HG02938 (cell line): Measurements from ENCODE around the gene LRP1.

Experiments used
- ATAC-seq: cut with Tn5 transposase; IDR thresholded peaks from one replicate; pipeline ENCODE4 v1.9.1; 2021; ENCODE audit warnings: mild to moderate bottlenecking, moderate library complexity; ENCODE audit not compliant: unreplicated experiment

The LRP1 gene

DNA sequence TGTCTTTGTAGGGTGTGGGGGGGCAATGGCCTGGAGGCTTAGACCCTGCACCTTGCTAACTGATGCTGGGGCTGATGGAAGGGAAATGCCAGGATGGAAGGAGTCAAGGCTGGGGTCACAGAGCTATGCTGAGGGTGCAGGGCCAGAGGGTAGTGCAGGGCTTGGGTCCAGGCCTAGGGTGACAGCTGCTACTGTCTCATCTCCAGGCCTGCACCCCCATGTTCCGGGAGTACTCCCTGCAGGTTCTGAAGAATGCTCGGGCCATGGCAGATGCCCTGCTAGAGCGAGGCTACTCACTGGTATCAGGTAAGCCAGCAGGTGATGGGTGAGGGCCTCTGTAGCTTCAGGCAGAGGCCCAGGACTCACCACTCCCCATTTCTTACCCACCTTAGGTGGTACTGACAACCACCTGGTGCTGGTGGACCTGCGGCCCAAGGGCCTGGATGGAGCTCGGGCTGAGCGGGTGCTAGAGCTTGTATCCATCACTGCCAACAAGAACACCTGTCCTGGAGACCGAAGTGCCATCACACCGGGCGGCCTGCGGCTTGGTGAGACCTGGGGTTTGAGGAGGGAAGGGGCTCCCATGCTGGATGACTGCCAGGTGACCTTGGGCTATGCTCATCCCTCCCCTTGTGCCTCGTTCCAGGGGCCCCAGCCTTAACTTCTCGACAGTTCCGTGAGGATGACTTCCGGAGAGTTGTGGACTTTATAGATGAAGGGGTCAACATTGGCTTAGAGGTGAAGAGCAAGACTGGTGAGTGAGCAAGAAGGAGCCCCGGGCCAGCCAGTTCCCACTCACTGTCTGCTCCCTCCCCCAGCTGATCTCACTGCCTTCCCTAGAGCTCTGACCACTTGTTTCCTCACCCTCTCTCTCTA, 105.3 kb downstream of the LRP1 start:
- no peak for ATAC-seq

DNA sequence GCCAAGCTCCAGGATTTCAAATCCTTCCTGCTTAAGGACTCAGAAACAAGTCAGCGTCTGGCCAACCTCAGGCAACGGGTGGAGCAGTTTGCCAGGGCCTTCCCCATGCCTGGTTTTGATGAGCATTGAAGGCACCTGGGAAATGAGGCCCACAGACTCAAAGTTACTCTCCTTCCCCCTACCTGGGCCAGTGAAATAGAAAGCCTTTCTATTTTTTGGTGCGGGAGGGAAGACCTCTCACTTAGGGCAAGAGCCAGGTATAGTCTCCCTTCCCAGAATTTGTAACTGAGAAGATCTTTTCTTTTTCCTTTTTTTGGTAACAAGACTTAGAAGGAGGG, 105.9 kb downstream of the LRP1 start:
- ATAC-seq = no peak

GRCh38 chr12:57234571-57235016, 106.3 kb downstream of the LRP1 start:
- no peak for ATAC-seq

DNA sequence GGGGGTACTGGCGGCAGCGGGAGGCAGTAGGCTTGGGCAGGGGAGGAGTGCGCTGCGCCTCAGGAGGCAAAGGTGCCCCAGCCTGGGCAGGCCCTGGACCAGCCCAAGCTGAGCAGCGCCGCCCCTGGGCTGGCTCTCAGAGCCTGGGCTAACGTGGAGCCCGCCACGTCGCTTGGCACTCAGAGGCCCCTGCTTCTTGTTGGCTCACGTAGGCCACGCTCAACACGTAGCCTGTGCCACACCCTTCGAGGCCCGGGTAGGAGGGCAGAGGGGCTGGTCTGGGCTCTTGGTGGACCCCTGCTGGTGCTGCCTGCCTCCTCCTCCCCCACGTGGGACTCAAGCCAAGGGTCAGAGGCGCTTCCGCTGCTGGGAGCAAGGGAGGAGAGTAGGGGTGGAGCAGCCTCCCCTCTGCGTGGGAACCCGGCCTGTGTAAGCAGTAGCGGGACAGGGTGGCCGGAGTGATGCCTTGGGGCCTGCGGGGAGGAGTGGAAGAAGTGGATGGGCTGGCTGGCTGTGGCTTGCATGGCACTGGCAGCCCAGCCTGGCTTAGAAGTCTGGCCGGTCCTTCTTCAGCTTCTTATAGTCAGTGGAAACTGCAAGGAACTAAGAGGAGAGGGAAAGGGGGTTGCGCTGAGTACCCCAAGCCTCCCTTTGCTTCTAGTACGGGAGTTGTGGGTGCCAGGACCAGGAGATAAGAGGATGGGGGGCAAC, 106.9 kb downstream of the LRP1 start:
- no peak for ATAC-seq

- ATAC-seq = no peak
Measured at GRCh38 chr12:57235728-57236131, 107.4 kb downstream of the LRP1 start.

DNA sequence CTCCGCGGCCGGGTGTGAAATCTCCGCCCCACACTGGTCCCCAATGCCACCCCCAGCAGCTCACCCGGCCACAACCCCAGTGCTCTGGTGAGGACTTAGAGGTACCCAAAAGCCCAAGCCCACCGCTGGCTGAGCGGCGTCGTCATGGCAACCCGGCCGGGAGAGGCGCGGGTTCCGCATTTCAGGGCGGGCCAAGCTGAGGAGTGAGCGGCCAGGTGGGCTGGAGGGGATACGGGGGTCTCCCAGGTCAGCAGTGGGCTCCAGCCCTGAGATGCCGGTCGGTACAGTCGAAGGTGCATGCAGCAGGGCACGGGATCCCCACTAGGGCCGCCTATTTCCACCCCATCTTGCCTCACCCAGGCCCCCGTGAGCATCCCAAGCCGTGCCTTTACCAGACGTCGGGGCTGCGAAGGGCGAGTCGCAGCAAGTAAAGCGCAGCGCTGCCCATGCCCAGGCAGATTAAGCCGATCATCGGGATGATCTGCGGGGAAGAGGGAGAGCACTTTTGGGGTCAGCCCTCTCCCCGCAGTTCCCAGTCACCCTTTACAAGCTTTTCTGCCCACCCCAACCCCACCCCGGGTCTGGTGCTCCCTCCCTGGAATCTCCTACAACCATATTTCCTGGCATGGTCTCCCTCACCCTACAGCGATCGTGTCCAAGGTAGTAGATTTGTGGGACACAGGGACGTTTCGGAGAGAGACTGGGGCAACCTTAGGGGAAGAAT, 108.1 kb downstream of the LRP1 start:
- no peak for ATAC-seq

GRCh38 chr12:57236925-57237595, 108.8 kb downstream of the LRP1 start:
- no peak for ATAC-seq

DNA sequence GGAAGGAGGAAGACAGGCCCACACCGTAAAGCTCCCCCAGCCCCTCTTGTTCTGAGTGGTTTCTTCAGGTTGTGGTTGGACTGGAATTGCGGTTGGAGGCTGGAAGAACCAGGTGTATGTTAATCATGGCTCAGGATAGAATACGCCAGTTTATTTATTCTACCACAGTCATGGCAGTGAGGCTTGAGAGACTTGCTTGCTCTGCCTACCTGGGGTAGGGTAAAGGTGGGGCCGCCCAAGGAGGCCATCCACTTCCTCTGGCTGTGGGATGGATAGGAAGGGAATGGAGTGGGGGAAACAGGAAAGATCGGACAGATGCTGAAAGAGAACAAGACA, 109.3 kb downstream of the LRP1 start:
- no peak for ATAC-seq

DNA sequence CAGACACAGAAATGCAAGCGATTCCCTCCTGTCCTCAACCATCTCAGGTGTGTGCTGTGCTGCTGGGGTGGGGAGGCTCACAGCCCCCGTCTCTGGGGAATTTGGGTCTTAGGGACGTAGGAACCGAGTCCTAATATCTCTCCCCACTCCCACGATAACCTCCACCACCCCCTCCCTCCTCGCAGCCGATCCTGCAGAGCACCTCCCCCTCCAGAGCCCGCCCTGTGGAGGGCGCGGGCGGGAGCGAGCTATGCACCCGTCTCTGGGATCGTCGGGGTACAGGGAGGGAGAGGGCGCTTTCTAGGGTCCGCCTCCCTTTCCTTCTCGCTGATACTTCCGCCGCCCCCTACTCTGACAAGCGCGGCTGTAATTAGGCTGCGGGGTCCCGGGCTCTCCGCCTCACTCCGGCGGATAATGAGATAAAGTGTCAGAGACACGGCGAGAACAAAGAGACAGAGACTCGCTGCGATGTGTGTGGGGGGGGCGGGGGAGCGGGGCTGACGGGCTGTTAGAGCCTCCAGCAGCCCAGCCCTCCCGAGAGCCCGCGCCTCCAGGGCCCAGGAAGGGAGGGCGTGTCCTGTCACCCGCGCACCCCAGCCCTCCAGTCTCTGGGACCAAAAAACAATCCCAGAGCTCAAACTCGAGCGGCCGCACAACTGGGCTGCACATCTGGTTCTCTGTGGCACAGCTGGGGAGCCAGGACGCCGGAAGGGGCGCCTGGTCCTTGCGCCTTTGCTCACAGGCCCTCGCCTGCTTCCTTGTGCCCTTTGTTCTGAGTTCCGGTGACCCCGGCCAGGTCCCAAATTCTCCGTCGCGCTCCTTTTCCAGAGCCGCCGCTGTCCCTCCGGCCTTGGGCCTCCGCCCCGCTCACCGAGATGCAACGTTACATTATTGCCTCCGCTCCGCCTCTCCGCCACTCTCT, 109.9 kb downstream of the LRP1 start:
- ATAC-seq = no peak

- peak; percentile 46 for ATAC-seq
Measured at GRCh38 chr12:57238854-57239554, 110.7 kb downstream of the LRP1 start.

GRCh38 chr12:57239587-57240065, 111.3 kb downstream of the LRP1 start:
- no peak for ATAC-seq

GRCh38 chr12:57240066-57240921, 112.0 kb downstream of the LRP1 start:
- ATAC-seq = no peak

- no peak for ATAC-seq
Measured at GRCh38 chr12:57240926-57241401, 112.7 kb downstream of the LRP1 start.

DNA sequence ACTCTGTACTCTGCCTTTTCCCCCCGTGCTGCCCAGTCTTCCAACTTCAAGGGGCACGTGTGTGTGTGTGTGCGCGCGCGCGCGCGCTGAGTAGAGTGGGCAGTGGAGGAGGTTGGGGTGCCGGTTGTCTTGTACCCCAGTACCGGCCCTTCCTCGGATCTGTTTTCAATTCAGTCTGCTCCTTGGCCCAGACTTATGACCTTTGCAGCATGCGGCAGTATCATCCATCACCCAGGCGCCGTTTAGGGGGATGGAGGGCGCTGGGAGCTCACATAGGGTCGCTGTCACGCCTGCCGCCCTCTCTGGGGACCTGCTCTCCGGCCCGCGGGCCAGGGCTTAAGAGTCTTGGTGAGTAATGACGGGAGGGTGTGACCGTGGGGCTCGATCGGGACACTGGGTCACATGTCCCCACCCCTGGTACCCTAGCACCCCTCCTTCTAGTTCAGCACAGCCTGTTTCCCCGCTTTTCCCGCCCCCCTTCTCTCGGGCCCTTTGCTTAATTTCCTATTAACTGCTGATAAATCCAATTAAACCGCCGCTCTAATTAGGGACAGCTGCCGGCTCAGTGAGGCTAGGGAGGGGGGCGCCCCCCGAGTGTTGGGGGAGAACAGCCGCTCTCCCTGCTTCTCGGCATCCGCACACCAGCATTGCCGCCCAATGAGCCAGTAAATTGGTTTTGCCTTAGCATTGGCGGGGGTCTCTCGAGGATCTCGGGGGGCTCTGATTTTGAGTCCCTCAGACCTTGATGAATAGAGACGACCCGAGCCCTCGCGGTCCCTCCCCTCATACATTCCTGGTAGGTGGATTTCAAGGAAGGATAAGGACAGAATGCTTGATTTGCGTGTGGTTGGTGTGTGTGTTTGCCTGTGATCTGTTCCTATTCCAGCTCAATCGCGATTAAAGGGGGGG, 113.4 kb downstream of the LRP1 start:
- no peak for ATAC-seq

DNA sequence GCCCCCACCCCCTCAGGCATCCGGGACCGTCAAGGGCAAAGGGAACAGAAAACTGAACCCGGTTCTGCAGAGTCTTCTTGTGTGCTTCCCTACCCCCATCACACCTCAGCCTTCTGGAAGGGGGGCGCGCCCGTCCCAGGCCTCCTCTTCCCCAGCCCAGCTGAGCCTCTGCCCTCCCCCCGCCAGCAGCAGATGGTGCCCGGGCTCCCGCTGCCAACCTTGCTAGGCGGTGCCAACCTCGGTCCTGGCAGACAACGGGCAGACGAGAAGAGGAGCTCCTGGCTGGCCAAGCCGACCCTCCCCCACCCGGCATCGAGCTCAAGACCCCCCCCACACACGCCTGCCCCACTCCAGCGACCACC, 114.0 kb downstream of the LRP1 start:
- ATAC-seq = no peak

- peak; percentile 48 for ATAC-seq
Measured at GRCh38 chr12:57242691-57243454, 114.6 kb downstream of the LRP1 start.
